GM18505 (cell line): ENCODE measurements around the gene AKAP13.

Source experiments
- ATAC-seq: cut with Tn5 transposase; IDR thresholded peaks from one replicate; pipeline ENCODE4 v1.9.1; 2021; ENCODE audit not compliant: unreplicated experiment
- POLR2A ChIP-seq: IDR thresholded peaks from 4 replicates; pipeline ENCODE4 v1.6.1; 2011; ENCODE audit warnings: borderline replicate concordance; ENCODE audit not compliant: insufficient read depth, insufficient read length; ENCODE audit errors: extremely low read depth

Gene AKAP13

GRCh38 chr15:85367741-85368140 is 12.7 kb upstream of the AKAP13 start:
- TF ChIP-seq POLR2A = no peak
- ATAC-seq = no peak

DNA sequence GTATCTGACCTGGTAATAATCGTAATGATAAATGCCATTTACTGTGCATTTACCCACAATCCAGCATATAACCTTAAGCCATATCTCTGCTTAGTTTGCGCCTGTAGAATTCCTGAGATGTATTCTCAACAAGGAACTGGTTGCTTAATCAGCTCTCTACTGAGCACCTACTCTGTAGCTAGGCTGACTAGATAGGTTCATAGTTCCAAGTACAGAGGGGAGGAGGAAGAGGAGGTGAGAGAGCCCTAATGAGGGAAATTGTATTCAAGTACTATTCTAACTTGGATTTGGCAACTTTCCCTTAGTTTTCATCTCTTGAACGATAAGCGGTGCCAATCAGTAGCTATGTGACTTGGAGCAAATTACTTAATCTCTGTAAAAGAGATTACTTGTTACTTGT is 5.6 kb upstream of the AKAP13 start:
- TF ChIP-seq POLR2A = no peak
- ATAC-seq = no peak

GRCh38 chr15:85377269-85377668 is 3.1 kb upstream of the AKAP13 start:
- ATAC-seq = no peak
- TF ChIP-seq POLR2A = no peak

- ATAC-seq = no peak
- TF ChIP-seq POLR2A = no peak
Measured at GRCh38 chr15:85377986-85378385, 2.4 kb upstream of the AKAP13 start.

GRCh38 chr15:85379403-85380131 is 836 bp upstream of the AKAP13 start:
- no peak for TF ChIP-seq POLR2A
- no peak for ATAC-seq

- ATAC-seq = peak; percentile 36
- TF ChIP-seq POLR2A = peak; percentile 8
Measured at GRCh38 chr15:85380812-85381642, 624 bp downstream of the AKAP13 start.

GRCh38 chr15:85381850-85382751 is 1.7 kb downstream of the AKAP13 start:
- no peak for ATAC-seq
- no peak for TF ChIP-seq POLR2A

GRCh38 chr15:85382942-85383341 is 2.5 kb downstream of the AKAP13 start:
- TF ChIP-seq POLR2A = no peak
- no peak for ATAC-seq

DNA sequence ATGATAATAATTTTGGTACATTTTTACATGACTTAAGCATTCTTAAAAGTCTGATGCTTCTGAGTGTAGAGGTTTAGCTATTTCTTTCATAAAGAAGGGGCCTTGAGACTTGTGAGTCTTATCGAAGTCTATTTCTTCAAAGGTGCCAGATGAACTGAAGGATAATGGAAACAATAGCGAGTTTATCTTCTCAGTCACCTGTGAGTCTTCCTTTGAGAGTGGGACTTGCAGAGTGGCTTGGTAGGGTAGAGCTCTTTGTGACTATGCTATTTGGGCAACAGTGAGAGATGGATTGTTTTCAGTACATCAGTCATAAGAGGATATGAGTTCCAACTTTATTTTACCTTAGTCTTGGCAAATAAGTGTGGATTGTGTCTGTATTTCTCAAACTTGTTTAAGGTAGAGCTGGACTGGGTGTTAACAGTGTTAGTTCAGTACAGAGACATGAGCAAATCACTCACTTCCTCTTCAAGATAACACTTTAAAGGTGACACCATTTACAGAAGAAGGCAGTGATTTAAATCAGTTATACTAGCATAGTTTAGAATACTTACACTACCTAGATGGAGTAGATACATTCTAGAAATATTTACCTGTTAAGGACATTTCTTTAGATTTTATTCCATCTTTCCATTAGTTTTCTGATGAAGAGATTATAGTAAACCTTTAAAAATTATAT is 3.2 kb downstream of the AKAP13 start:
- no peak for ATAC-seq
- no peak for TF ChIP-seq POLR2A

DNA sequence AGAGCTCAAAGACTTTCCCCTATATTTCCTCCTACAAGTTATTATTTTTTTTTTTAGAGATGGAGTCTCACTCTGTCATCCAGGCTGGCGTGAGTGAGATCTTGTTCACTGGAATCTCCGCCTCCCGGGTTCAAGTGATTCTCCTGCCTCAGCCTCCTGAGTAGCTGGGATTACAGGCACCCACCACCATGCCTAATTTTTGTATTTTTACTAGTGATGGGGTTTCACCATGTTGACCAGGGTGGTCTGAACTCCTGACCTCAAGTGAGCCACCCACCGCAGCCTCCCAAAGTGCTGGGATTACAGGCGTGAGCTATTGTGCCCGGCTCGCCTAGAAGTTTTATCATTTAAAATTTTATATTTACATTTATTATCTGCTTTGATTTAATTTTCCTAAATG is 5.9 kb downstream of the AKAP13 start:
- ATAC-seq = no peak
- TF ChIP-seq POLR2A = no peak

GRCh38 chr15:85388566-85389305 is 8.3 kb downstream of the AKAP13 start:
- TF ChIP-seq POLR2A = no peak

GRCh38 chr15:85389306-85389650 is 8.9 kb downstream of the AKAP13 start:
- TF ChIP-seq POLR2A = no peak
- no peak for ATAC-seq

More at GRCh38 chr15:85388566-85389305, 8.3 kb downstream of the AKAP13 start:
- ATAC-seq = no peak
